HG03039 (cell line): ENCODE data around the gene C2CD4D.
"Not testable (repeated sequence)": the region's sequence is repeated elsewhere in the genome, so short reads cannot be mapped to it uniquely, and the experiment has no call there.

ENCODE experiments used
- ATAC-seq: cut with Tn5 transposase; IDR thresholded peaks from one replicate; pipeline ENCODE4 v1.9.1; 2021; ENCODE audit warnings: mild to moderate bottlenecking, moderate library complexity; ENCODE audit not compliant: unreplicated experiment

C2CD4D gene

GRCh38 chr1:151858886-151859665, 19.5 kb upstream of the C2CD4D start:
- no peak for ATAC-seq

- ATAC-seq, result no peak
Observed at GRCh38 chr1:151858030-151858746, 18.6 kb upstream of the C2CD4D start.

- ATAC-seq, result no peak
Observed at GRCh38 chr1:151855933-151856332, 16.3 kb upstream of the C2CD4D start.

GRCh38 chr1:151855516-151855915, 15.9 kb upstream of the C2CD4D start:
- ATAC-seq, result not testable (repeated sequence)

GRCh38 chr1:151854658-151855057, 15.0 kb upstream of the C2CD4D start:
- ATAC-seq, result no peak

- no peak for ATAC-seq
Observed at GRCh38 chr1:151853411-151853943, 13.9 kb upstream of the C2CD4D start, which contains the start of gene THEM5. TSS of gene THEM5 (minus strand) at chr1:151853712. CDS start at chr1:151853565, 147 bp downstream.

GRCh38 chr1:151852733-151853132, 13.1 kb upstream of the C2CD4D start:
- ATAC-seq, result no peak

- ATAC-seq, result no peak
Observed at GRCh38 chr1:151851886-151852285, 12.3 kb upstream of the C2CD4D start.

- ATAC-seq, result no peak
Observed at GRCh38 chr1:151849871-151850270, 10.3 kb upstream of the C2CD4D start.

- no peak for ATAC-seq
Observed at GRCh38 chr1:151849126-151849525, 9.5 kb upstream of the C2CD4D start.

GRCh38 chr1:151847867-151848596, 8.4 kb upstream of the C2CD4D start:
- ATAC-seq, result no peak

- ATAC-seq, result no peak
Observed at GRCh38 chr1:151846686-151847237, 7.1 kb upstream of the C2CD4D start.

GRCh38 chr1:151846062-151846568, 6.5 kb upstream of the C2CD4D start:
- ATAC-seq, result no peak

- no peak for ATAC-seq
Observed at GRCh38 chr1:151843398-151843797, 3.8 kb upstream of the C2CD4D start.

GRCh38 chr1:151841141-151841540, 1.5 kb upstream of the C2CD4D start:
- no peak for ATAC-seq

- no peak for ATAC-seq
Observed at GRCh38 chr1:151840421-151840820, 801 bp upstream of the C2CD4D start.

- ATAC-seq, result no peak
Observed at GRCh38 chr1:151839082-151839412, 573 bp downstream of the C2CD4D start.

- no peak for ATAC-seq
Observed at GRCh38 chr1:151838222-151839081, 1.2 kb downstream of the C2CD4D start.

GRCh38 chr1:151837884-151838221, 1.8 kb downstream of the C2CD4D start:
- ATAC-seq, result no peak

GRCh38 chr1:151837197-151837596, 2.4 kb downstream of the C2CD4D start:
- ATAC-seq, result no peak
